GM12872 (cell line): Measurements from ENCODE around the gene OR5K2.

Experiments
- TF ChIP-seq, protein P1 (sequence below): IDR thresholded peaks from 3 replicates; pipeline ENCODE4 v1.5.1; 2011; ENCODE audit warnings: low read depth, mild to moderate bottlenecking, low read length, moderate library complexity; ENCODE audit not compliant: insufficient read depth

Gene OR5K2

DNA sequence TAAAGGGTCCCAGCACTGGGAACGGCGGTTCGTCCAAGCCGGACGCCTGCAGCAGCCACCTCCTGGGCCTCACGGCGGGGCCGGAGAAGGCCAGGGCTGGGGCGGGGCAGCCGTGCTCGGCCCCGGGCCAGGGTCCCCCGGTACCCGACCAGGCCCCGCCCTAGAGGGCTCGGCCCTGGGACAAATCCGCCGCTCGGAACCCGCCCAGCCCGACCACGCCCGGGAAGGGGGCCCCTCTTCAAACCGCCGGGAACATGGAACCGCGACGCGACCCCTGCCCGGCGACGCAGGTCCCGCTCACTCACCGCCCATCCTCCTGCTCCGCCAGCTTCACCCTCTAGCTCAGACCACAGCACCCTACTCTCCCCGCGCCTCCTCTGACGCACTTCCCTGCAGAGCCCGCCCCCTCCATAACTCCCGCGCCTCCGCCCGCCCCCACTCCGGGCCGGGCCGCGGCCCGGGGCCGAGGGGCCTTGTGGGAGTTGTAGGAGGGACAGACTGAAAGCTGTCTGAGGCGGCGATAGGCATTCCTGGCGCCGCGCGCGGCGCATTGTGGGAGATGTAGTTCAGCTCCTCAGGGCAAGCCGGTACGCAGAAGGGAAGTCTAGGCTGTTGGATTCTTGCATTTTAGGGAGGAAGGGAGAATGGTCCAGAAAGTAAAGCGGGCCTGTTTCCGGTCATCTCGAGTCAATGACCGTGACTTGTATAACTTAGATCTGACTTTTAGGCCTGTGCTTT, 25.2 kb downstream of the OR5K2 start, which contains the start of gene CLDND1:
Gene CLDND1, minus strand, starts transcription at position 359 of the 738 bp plus-strand sequence. CDS start 1,478 bp downstream, outside the sequence.
- TF ChIP-seq, protein P1, sequence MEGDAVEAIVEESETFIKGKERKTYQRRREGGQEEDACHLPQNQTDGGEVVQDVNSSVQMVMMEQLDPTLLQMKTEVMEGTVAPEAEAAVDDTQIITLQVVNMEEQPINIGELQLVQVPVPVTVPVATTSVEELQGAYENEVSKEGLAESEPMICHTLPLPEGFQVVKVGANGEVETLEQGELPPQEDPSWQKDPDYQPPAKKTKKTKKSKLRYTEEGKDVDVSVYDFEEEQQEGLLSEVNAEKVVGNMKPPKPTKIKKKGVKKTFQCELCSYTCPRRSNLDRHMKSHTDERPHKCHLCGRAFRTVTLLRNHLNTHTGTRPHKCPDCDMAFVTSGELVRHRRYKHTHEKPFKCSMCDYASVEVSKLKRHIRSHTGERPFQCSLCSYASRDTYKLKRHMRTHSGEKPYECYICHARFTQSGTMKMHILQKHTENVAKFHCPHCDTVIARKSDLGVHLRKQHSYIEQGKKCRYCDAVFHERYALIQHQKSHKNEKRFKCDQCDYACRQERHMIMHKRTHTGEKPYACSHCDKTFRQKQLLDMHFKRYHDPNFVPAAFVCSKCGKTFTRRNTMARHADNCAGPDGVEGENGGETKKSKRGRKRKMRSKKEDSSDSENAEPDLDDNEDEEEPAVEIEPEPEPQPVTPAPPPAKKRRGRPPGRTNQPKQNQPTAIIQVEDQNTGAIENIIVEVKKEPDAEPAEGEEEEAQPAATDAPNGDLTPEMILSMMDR, result no peak

DNA sequence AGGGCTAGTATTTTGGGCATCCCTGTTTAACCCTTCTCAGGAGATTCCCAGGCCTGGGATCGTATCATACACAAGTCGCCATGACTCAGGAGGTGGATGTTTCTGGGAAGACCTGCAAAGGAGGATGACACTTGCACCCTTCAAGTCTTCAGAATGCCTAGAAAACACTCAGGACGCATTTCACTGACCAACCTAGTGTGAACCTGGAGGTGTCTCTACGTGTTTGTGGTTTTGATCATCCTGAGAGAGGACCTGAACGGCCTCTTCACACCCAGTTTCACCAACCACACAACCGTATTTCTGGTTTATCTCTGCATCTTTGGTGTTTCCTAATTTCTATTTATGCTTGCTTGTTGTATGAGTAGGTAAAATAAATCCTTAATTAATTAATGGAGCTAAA, 28.0 kb downstream of the OR5K2 start:
- TF ChIP-seq, protein P1, result no peak

DNA sequence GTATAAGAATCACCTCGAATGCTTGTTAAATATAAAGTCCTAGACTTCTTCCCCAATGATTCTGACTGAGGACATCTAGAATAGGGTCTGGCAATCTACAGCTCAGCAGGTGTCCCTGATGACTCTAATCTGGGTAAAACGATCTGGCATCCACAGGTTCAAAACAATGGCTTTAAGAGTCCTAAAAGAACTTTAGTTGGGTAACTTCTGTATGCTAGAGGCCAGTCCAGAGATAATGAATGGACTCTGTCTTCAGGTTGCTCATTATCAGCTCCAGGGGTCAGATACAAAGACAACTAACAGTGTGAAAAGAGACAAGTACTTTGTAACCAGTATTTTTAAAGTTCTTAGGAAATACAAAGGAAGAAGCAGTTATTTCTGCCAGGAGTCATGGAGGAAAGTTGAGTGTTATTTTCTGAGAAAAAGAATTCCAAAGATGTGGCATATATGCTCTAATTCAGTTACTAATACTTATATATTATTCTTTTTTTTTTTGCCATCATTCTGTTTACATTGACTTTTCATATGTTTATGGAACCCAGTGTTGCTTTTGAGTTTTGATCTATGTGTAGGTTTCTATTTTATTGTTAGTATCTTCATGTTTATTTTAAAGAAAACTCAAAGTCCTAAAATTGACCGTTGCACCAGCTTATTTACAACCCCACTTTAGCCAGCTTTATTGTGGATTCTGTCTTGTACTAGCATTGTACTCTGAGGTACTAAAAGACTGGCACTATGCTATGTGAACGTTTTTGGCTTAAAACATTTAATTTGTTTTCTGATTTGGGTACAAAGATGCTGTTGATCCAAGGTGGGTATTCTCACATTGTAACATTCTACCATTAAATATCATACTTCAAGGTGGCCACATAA, 31.2 kb downstream of the OR5K2 start:
- TF ChIP-seq, protein P1, result no peak

DNA sequence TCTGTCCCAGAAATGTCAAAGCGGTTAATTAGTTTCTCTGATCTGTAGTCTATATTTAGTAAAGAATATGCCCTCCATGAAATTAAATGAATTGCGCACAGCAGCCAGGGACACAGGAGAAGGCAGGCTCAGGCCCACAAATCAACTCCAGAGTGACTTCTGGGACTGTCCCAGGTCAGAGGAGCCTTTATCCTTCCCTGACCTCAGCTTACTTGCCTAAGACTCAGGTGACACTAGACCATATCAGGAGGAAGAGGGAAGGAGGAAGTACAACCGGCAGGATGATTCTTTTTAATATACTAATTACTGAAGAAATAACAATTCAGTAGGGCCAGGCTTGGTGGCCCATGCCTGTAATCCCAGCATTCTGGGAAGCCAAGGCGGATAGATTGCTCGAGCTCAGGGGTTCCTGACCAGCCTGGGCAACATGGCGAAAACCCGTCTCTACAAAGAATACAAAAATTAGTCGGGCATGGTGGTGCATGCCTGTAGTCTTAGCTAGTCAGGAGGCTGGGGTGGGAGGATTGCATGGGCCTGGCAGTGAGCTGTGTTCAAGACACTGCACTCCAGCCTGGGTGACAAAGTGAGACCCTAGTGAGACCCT, 32.5 kb downstream of the OR5K2 start:
- TF ChIP-seq, protein P1, result no peak

DNA sequence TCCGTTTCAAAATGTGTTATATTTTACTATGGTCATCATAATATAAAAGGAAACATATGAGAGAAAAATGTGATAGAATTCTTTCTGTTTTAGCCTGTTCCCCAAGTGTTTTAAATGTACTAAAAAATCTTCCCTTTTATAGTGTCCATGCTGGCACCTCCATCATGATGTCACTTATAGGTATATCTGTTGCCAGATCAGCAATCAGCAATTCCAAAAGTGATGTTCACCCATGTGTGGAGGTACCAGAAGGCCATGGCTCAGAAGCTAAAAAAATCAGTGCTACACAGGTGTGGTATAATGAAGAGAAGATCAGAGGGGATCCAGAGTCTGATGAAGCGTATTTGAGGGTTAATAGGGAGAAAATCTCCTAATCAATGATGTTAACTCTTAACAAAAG, 33.2 kb downstream of the OR5K2 start:
- TF ChIP-seq, protein P1, result no peak

DNA sequence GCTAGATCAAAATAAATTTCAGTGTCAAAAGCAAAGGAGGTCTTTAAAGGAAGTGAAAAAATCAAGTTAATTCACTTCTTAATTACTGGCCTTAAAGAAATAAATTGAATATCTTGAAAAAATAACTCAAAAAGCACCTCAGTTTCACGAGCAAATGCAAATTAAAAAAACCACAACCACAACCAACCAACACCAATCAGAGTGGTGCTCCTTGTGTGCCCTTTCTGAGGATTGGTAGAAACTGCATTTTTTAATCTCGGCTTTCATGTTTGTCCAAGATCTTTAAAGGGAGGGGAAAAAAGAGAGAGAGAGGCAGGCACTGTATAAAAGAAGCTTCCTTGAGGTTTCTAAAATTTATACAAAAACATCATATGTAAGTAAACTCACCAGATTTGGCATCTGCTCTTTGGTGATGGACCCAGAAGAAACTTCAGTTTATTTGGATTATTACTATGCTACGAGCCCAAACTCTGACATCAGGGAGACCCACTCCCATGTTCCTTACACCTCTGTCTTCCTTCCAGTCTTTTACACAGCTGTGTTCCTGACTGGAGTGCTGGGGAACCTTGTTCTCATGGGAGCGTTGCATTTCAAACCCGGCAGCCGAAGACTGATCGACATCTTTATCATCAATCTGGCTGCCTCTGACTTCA, 34.3 kb downstream of the OR5K2 start, which contains the start of gene GPR15:
Gene GPR15, plus strand, starts transcription at position 357 of the 653 bp plus-strand sequence. Its CDS starts 56 bp downstream, at position 413.
- TF ChIP-seq, protein P1, result no peak
